Gastrocnemius medialis (tissue), 4 donors: ENCODE data around the gene ARHGAP27.

ENCODE experiments used
- CTCF ChIP-seq, 5 experiments: fragments of 450-650 bp in 3 of 5; fragments of 200-600 bp in 2 of 5; sonication (generic) in 2 of 5; IDR thresholded peaks in 4 of 5; conservative IDR thresholded peaks in 1 of 5; 1 replicate in 4 of 5; 2 replicates in 1 of 5; pipeline ENCODE4 v1.5.1; 2016 to 2019; ENCODE audit warnings: antibody characterized with exemption in 5 of 5, mild to moderate bottlenecking in 3 of 5, moderate library complexity in 3 of 5
- POLR2A ChIP-seq, 2 donors: fragments of 450-650 bp; IDR thresholded peaks; one replicate each; pipeline ENCODE4 v1.6.1; 2017; ENCODE audit warnings: antibody characterized with exemption in 2 of 2, mild to moderate bottlenecking in 2 of 2, moderate library complexity in 2 of 2

GRCh38 chr17:45424769-45425124, 7.9 kb downstream of the ARHGAP27 start:
- TF ChIP-seq CTCF (IDR thresholded peaks at IDR 0.05 in 4 of 5, conservative IDR thresholded peaks at IDR 0.05 in 1 of 5) = no peak
- no peak for TF ChIP-seq POLR2A (IDR thresholded peaks at IDR 0.05)
